Endodermal cell (in vitro differentiated cells): Measurements from ENCODE around the gene PFDN6. TPM values are rescaled to one million over a fixed set of nuclear protein-coding genes. Genes with fewer than 3 reads are reported as not detected.

ENCODE experiments used
- DNase-seq: peaks from one replicate; pipeline ENCODE4 v3.0.0-alpha.2; 2017
- H3K27ac ChIP-seq: 2 replicates; pipeline ENCODE4 v1.5.1; 2013; ENCODE audit warnings: mild to moderate bottlenecking, low read depth, low read length, moderate library complexity
- H3K27me3 ChIP-seq: 2 replicates; pipeline ENCODE4 v1.6.1; 2013; ENCODE audit warnings: mild to moderate bottlenecking, low read length, moderate library complexity; ENCODE audit not compliant: insufficient read depth, control insufficient read depth, poor library complexity, severe bottlenecking
- H3K36me3 ChIP-seq: 2 replicates; pipeline ENCODE4 v1.7.0; 2013; ENCODE audit warnings: mild to moderate bottlenecking, low read length, moderate library complexity; ENCODE audit not compliant: control insufficient read depth, insufficient read depth
- H3K4me1 ChIP-seq: one replicate; pipeline ENCODE4 v1.7.0; 2013; ENCODE audit warnings: low read length; ENCODE audit not compliant: control insufficient read depth, insufficient read depth
- H3K4me3 ChIP-seq: 2 replicates; pipeline ENCODE4 v1.5.1; 2013; ENCODE audit warnings: mild to moderate bottlenecking, low read length, moderate library complexity
- H3K9ac ChIP-seq: 2 replicates; pipeline ENCODE4 v1.6.1; 2013; ENCODE audit warnings: mild to moderate bottlenecking, low read length, moderate library complexity; ENCODE audit not compliant: poor library complexity, severe bottlenecking; ENCODE audit errors: extremely low read depth
- H3K9me3 ChIP-seq: 2 replicates; pipeline ENCODE4 v1.6.1; 2013; ENCODE audit warnings: mild to moderate bottlenecking, low read length, moderate library complexity; ENCODE audit not compliant: control insufficient read depth
- H3K27ac Mint-ChIP-seq: 2 replicates; pipeline ENCODE4 v1.8.0; 2020; ENCODE audit warnings: mixed read lengths
- H3K27me3 Mint-ChIP-seq: 2 replicates; pipeline ENCODE4 v1.8.0; 2021; ENCODE audit warnings: mild to moderate bottlenecking, mixed read lengths; ENCODE audit not compliant: insufficient read depth
- H3K36me3 Mint-ChIP-seq: 2 replicates; pipeline ENCODE4 v1.8.0; 2020; ENCODE audit warnings: low read depth, mixed read lengths
- H3K4me1 Mint-ChIP-seq: 2 replicates; pipeline ENCODE4 v1.8.0; 2020; ENCODE audit warnings: mixed read lengths
- H3K4me3 Mint-ChIP-seq: 2 replicates; pipeline ENCODE4 v1.8.0; 2020; ENCODE audit warnings: mild to moderate bottlenecking, moderate library complexity, mixed read lengths
- H3K9me3 Mint-ChIP-seq: 2 replicates; pipeline ENCODE4 v1.8.0; 2020; ENCODE audit warnings: mild to moderate bottlenecking, mixed read lengths
- CTCF ChIP-seq: fragments of 200-600 bp; sonication (generic); conservative IDR thresholded peaks from 2 replicates; pipeline ENCODE4 v1.5.0; 2021; ENCODE audit warnings: antibody characterized with exemption, mild to moderate bottlenecking
- WGBS, 2 experiments: methylation state at CpG; one replicate each; pipeline versions ENCODE4 v1.1.5 to v1.1.7; 2013; ENCODE audit warnings: missing lambda C conversion rate in 2 of 2, mixed read lengths in 1 of 2; ENCODE audit not compliant: insufficient coverage in 1 of 2, insufficient read length in 1 of 2; 5-methylcytosine and 5-hydroxymethylcytosine counted together
- total RNA-seq, 2 donors: library from RNA; stranded (reverse); fragmentation: NEBNext Ultra II Directional in 1 of 2; extraction: Animal tissue kit (Norgen Biotek cat#: 25700) in 1 of 2; gene quantifications; 2 replicates in 1 of 2; 3 replicates in 1 of 2; pipeline ENCODE4 v1.2.1, GENCODE V29; 2021

The PFDN6 gene
- total RNA-seq, 2 donors from 2014 or later: 69.9 to 86.4 TPM

- Histone ChIP-seq H3K4me3 (no peak overlapping the region), H3K27ac (no peak overlapping the region), H3K36me3 (no peaks in the 10 kb centered on the region), H3K27me3 (no peaks in the 10 kb centered on the region), H3K9me3 (no peaks in the 10 kb centered on the region), H3K4me1 (no peaks in the 10 kb centered on the region), H3K9ac (no peak overlapping the region)
- Mint-ChIP-seq H3K9me3 (no peaks in the 10 kb centered on the region), H3K36me3 (no peaks in the 10 kb centered on the region), H3K27me3 (peaks cover 1% of the 10 kb centered on the region), H3K4me3 (no peak overlapping the region), H3K4me1 (no peaks in the 10 kb centered on the region), H3K27ac (no peak overlapping the region)
- no peak for TF ChIP-seq CTCF
- DNase-seq: no peak
- WGBS, 2 experiments: 99 to 100% methylated on average over 2 to 4 of the region's 4 CpGs
These were observed 44.3 kb downstream of the PFDN6 start for GRCh38 chr6:33333666-33334065.

- Histone ChIP-seq H3K36me3 (no peaks in the 10 kb centered on the region), H3K4me3 (no peak overlapping the region), H3K9ac (no peak overlapping the region), H3K4me1 (no peaks in the 10 kb centered on the region), H3K9me3 (no peaks in the 10 kb centered on the region), H3K27me3 (no peaks in the 10 kb centered on the region), H3K27ac (no peak overlapping the region)
- H3K27ac Mint-ChIP-seq: no peak overlapping the region
- H3K4me1 Mint-ChIP-seq: no peaks in the 10 kb centered on the region
- TF ChIP-seq CTCF: no peak
- WGBS, 2 experiments: 84 to 95% methylated on average over 3 to 4 of the region's 4 CpGs
- no peak for DNase-seq
- no peak overlapping the region for H3K4me3 Mint-ChIP-seq
- H3K27me3 Mint-ChIP-seq: peaks cover 2% of the 10 kb centered on the region
- no peaks in the 10 kb centered on the region for H3K36me3 Mint-ChIP-seq
- H3K9me3 Mint-ChIP-seq: no peaks in the 10 kb centered on the region
These were observed 46.5 kb downstream of the PFDN6 start for GRCh38 chr6:33335916-33336315.

- Mint-ChIP-seq H3K36me3 (no peaks in the 10 kb centered on the region), H3K9me3 (no peaks in the 10 kb centered on the region)
- WGBS, 2 experiments: 94 to 97% methylated on average over 3 of the region's 3 CpGs
These were observed 47.1 kb downstream of the PFDN6 start for GRCh38 chr6:33336495-33336894.

More at GRCh38 chr6:33336495-33336894, 47.1 kb downstream of the PFDN6 start:
- no peak for TF ChIP-seq CTCF
- Mint-ChIP-seq H3K4me1 (no peaks in the 10 kb centered on the region), H3K4me3 (no peak overlapping the region), H3K27ac (no peak overlapping the region), H3K27me3 (peaks cover 2% of the 10 kb centered on the region)
- no peak for DNase-seq
- no peaks in the 10 kb centered on the region for H3K27me3 ChIP-seq
- H3K9me3 ChIP-seq: no peaks in the 10 kb centered on the region
- no peak overlapping the region for H3K4me3 ChIP-seq
- H3K27ac ChIP-seq: no peak overlapping the region
- H3K36me3 ChIP-seq: no peaks in the 10 kb centered on the region
- no peaks in the 10 kb centered on the region for H3K4me1 ChIP-seq
- H3K9ac ChIP-seq: no peak overlapping the region
